HuH-7.5 (cell line): ENCODE measurements around the gene RBMS3.

Experiments used
- DNase-seq: peaks from one replicate; pipeline ENCODE4 v3.0.0; 2011; ENCODE audit warnings: low spot score

The RBMS3 gene

DNA sequence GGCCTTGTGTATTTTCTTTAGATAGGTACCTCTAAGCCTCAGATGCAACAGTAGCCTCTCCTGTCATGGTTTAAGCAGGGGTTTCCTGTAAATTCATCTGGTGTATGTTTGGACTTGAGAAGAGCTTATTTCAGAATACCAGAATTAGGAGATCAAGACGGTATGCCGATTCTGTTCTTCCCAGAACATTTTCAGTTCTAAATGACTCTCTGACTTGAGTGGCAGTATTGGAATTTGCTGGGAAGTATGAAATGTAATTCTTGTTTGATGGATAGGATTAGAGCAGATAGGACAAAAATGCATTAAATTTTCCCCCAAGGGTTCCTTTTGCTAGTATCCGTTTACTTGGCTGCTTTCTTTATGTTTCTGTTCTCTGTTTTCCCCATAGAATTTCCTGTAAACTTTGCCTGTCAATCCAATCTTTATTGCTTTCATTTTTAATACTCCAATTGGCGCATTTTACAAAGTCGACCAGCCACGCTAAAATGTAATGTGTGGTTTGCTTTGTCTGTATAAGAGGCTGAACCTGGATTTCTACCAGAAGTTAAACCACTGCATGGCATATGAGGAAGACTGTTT is 612.2 kb downstream of the RBMS3 start:
- DNase-seq = no peak

DNA sequence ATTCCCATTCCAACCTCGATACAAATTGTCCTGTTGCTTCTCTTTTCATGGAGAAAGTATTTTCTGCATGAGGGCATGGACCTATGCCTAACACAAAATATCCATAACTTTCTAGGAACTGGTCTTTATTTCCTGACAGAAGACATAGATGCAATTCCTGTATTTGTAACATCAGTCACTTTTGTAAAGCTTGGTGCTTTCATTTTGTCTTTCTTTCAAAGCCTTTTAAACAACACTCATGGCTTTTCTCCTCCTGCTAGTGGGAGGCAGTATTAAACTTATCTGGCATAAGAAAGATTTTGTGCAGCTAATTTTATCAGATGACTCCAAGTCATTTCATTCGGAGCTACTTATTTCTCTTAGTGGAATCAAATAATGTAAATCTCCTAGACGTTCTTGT is 616.0 kb downstream of the RBMS3 start:
- no peak for DNase-seq

DNA sequence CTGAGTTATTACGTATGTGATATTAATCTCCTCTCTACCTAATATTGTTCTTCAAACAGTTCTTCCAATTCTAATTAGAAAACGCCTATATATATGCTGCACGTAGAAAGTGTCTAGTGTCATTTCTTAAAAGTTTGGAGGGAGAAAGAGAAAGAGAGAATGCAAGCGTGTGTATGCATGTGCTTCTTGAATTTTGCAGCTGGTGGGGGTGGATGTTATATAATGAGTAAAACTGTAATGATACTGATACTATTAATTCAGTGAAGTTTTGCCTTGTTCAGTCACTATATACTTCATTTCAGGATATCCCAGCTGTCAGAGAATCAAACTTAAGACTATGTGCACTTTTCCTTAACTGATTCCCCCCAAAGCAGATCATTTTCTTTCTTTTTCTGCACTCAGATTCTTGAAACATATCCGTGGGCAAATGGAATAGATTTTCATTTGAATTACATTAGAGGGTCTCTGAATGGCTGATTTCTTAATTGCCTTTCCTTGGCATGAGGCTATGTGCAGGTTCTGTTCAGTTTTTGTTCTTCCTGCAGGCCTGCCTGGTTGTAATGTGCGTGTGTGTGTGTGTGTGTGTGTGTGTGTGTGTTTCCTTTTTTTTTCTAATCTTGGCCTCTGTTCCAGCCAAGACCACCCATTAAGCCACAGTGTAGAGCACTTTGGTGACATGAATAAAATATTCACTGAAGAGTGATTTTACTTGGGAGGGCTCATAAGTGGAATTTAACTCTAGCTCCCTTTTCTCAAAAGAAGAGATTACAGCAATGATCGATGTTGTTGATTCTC is 617.5 kb downstream of the RBMS3 start:
- no peak for DNase-seq

- no peak for DNase-seq
Measured at GRCh38 chr3:29899021-29899420, 618.1 kb downstream of the RBMS3 start.

- no peak for DNase-seq
Measured at GRCh38 chr3:29901097-29901496, 620.2 kb downstream of the RBMS3 start.

GRCh38 chr3:29903600-29903999 is 622.7 kb downstream of the RBMS3 start:
- DNase-seq = no peak

GRCh38 chr3:29906906-29907305 is 626.0 kb downstream of the RBMS3 start:
- no peak for DNase-seq

- no peak for DNase-seq
Measured at GRCh38 chr3:29912600-29913288, 631.9 kb downstream of the RBMS3 start.

GRCh38 chr3:29914861-29915524 is 634.1 kb downstream of the RBMS3 start:
- no peak for DNase-seq

DNA sequence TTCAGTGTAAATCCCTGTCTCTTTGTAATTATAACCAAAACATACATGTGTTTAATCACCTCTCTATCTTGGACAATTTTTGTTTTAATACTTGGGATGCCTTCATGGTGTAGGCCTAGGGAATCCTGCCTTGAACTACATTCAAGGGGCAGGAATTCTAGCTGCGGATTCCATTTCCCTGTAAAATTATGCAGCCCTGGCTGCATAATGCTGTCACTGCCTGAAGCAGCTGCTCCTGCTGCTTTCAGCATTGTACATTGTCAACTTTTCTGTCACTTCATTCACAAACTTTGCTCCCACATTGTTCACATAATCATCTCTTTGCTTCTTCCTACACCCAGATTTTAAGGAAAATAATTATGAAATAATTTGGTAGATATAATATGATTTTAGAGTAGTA is 638.7 kb downstream of the RBMS3 start:
- no peak for DNase-seq

DNA sequence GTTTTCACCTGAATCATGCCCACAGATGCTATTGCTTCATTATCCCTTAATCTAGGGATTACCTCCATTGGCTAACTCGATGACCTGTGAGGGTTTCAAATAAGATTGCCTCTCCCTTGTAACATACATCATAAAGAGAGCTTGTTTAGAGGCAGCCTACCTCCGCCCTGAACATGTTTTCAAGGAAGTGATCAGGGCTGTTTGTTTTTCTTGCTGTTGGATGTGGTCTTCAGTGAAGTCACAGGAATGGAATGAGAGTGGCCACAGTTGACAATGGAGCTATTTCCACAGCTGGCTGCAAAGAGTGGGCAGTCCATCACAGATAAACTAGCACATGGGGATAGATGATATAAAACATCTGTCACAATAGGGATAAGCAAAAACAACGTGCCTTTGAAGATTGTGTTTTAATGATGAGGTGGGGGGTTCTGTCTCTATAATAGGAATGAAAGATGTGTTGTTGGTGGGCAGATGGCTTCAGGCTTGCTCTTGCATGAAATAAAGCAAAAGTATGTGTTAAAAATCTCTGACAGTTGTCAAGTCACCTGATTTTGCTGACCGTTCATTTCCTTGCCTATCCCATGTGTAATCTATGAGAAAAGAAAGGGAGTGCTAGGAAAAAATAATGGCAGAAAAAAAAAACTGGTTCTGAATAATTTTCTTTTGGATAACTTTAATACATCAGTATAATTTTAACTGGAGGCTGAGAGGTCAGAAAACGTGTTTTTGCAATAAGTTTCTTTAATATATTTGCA is 642.3 kb downstream of the RBMS3 start:
- DNase-seq = peak; percentile 11

GRCh38 chr3:29924783-29925561 is 644.1 kb downstream of the RBMS3 start:
- no peak for DNase-seq

DNA sequence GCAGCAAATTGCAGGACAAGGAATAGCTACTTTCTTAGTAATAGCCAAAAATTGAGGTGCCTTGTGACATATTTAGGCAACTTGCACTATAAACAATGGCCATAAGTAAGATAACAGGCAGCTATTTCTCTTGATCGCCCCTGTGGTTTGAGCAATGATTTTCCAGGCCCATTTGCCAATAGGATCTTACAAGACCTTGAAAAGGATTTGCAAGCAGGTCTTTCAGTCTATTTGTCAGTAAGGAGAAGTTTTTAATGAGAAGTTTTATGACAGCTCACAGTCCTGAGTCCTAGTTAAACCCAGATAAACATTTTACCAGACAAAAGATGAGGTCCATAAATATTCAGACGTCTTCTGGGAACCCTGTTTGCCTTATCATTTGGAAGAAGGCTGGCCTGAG is 645.5 kb downstream of the RBMS3 start:
- no peak for DNase-seq

GRCh38 chr3:29932696-29933325 is 651.9 kb downstream of the RBMS3 start:
- no peak for DNase-seq

DNA sequence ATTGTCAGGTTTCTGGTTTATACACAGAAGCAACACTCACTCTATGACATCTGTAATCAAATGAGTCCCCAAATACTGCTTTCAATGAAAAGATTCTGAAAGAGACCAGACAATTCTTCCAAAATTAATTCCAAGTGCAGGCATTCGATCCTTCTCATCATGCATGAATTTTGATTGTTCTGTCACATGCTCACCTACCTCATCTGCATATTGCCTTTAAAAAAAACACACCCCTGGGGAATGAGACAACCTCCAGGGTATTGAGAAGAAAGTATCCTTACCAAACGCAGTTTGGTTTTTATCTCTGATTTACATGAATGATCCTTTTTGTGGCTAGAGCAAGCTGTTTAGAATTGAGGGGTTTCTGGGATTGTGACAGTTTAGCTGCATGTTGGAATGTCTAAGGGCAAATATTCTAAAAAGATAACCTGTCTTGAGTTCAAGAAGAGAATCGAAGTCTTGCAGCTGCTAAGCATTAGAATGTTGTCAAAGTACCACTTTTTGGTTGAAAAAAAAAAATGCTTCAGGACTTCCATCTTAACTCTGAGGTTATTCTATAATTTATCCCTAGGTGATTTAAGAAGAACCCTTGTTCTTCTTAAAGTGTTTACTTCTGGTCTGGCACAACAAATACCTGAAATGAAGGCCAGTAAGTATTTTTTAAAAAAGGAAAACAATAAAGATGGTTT is 653.1 kb downstream of the RBMS3 start:
- no peak for DNase-seq

DNA sequence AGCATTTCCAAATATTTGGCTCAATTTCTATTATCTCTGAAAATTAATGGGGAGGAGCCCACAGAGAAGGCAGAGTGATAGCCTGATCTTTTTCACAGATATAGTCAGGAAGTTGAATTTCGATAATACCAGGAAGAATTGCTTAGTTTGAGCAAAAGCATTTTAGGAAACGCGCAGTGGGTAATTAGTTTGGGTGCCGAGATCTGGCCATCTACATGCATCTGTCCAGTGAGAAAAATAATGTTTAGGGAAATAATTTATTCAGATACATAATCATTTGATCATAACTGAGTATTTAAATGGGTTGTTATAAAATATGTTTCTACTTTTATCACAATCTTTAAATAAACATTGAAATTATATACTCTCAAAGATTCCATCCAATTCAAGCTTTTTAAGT is 653.9 kb downstream of the RBMS3 start:
- DNase-seq = no peak

- DNase-seq = no peak
Measured at GRCh38 chr3:29936054-29936453, 655.2 kb downstream of the RBMS3 start.

DNA sequence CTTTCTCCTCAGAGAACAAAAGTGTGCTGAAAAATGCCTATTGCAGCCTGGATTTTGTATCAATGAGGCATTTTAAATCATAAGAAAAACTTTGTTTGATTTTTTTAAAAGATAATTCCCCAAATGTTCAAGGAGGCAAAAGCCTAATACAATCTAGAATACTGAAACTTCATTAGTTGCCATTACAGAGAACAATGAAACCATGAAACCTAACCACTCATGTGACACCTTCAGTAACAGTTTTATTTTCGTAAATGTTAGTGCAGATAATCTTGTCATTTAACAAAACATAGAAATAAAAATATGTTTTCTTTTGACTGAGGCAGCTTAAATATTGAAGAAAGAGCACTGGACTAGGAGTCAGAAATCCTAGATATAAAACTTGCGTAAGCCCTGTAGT is 655.9 kb downstream of the RBMS3 start:
- DNase-seq = no peak

- no peak for DNase-seq
Measured at GRCh38 chr3:29937185-29937584, 656.3 kb downstream of the RBMS3 start.

- DNase-seq = no peak
Measured at GRCh38 chr3:29940759-29941323, 660.0 kb downstream of the RBMS3 start.
